GM21381 (cell line): ENCODE data around the gene NFATC4.
"Not testable (repeated sequence)": the region's sequence is repeated elsewhere in the genome, so short reads cannot be mapped to it uniquely, and the experiment has no call there.

Experiments
- ATAC-seq: cut with Tn5 transposase; IDR thresholded peaks from one replicate; pipeline ENCODE4 v1.9.1; 2021; ENCODE audit warnings: mild to moderate bottlenecking, moderate library complexity; ENCODE audit not compliant: unreplicated experiment

Gene NFATC4

DNA sequence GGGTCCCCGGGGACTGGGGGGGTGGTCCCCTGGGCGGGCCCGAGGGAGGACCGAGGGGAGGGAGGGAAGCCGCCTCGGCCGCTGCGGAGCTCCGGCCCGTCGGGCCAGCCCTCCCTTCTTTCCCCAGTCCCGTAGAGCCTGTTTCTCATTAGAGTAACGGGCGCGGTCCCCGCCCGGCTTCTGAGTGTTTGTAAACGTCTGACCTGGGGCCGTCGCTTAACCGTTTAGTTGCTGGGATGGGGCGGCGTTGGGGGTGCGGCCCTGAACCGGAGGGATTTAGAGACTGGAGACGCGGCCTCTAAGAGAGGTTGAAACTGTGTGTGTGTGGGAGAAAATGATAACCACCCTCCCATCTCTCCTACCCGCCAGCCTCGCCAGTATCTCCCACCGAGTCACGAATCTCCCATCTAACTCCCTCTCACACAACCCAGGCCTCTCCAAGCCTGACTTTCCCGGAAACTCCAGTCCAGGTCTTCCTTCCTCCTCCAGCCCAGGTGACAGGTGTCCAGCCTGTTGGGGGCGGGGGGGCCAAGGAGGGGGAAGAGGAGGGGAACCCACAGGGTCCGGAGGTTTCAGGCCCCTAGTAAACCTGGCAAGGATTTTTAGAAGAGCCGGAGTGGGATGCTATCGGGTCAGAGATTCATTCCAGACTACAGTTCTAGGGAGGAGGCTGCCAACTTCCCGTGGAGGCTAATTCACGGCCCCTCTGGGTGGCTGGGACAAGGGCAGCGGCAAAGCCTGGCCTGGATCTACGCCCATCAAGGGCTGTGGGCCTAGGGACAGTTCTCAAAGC, 1.1 kb upstream of the NFATC4 start:
- peak; percentile 60 for ATAC-seq

DNA sequence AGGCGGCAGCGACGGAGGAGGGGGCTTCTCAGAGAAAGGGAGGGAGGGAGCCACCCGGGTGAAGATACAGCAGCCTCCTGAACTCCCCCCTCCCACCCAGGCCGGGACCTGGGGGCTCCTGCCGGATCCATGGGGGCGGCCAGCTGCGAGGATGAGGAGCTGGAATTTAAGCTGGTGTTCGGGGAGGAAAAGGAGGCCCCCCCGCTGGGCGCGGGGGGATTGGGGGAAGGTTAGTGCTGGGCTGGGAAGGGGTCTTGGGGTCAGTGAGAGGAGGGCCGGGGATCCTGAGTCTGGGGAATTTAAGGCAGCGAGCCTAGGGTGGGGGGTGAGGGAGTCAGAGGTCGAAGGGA, 203 bp downstream of the NFATC4 start:
- ATAC-seq = no peak

DNA sequence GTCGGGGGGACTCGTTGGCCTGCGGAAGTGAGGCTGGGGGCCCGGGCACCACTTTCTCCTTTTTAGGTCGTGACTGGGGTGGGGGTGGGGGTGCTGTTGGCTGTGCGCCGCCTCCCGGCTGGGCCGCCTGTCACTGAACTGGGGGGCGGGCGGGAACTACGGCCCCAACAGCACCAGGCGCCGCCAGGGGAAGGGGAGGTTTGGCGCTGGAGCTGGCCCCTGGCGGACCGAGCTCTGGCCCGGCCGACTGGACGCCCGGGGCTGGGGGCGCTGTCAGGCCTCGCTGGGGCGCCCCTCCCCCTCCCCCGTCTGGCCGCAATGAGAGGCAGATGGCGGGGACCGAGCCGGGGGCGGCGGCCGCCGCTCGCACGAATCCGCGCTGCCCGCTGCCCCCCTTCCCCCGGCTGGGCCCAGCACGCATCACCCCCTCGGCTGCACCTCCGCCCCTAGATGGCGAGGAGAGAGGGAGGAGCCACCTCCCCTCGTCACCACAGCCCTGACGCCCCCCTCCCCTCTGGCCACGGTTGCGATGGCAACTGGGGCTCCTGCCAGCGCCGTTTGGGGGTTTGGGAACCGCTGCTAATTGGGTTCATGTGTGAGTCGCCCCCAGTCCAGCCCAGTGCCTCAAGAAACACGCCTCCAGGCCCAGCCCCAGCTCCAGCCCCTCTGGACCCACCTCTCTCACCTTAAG, 723 bp downstream of the NFATC4 start:
- no peak for ATAC-seq

DNA sequence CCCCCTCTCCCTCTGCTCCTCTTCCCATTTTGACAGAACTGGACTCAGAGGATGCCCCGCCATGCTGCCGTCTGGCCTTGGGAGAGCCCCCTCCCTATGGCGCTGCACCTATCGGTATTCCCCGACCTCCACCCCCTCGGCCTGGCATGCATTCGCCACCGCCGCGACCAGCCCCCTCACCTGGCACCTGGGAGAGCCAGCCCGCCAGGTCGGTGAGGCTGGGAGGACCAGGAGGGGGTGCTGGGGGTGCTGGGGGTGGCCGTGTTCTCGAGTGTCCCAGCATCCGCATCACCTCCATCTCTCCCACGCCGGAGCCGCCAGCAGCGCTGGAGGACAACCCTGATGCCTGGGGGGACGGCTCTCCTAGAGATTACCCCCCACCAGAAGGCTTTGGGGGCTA, 1.5 kb downstream of the NFATC4 start:
- ATAC-seq = no peak

DNA sequence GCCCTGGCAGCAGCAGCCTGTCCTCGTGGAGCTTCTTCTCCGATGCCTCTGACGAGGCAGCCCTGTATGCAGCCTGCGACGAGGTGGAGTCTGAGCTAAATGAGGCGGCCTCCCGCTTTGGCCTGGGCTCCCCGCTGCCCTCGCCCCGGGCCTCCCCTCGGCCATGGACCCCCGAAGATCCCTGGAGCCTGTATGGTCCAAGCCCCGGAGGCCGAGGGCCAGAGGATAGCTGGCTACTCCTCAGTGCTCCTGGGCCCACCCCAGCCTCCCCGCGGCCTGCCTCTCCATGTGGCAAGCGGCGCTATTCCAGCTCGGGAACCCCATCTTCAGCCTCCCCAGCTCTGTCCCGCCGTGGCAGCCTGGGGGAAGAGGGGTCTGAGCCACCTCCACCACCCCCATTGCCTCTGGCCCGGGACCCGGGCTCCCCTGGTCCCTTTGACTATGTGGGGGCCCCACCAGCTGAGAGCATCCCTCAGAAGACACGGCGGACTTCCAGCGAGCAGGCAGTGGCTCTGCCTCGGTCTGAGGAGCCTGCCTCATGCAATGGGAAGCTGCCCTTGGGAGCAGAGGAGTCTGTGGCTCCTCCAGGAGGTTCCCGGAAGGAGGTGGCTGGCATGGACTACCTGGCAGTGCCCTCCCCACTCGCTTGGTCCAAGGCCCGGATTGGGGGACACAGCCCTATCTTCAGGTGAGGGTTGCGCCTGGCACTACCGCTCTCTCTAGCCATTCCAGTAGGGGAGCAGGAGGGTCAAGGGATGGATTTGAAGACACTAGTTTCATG, 2.1 kb downstream of the NFATC4 start:
- ATAC-seq = no peak

DNA sequence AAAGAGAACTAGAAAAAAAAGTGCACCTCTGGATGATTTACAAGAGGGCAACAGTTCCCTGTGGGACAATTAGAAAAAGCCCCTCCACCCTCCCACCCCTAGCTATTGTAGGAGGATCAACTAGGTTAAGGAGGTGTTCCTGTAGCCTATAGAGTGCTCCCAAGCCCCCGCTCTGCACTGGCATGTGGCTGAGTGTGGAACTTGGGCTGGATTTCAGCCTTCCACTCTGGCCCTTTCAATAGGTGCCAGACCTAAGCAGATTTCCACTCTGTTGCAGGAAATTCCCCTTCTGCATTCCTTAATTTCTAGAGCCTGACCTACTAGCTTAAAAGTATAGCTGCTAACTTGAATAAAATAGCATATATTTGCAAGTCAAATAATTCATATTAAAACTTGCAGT, 2.8 kb downstream of the NFATC4 start:
- ATAC-seq = no peak

DNA sequence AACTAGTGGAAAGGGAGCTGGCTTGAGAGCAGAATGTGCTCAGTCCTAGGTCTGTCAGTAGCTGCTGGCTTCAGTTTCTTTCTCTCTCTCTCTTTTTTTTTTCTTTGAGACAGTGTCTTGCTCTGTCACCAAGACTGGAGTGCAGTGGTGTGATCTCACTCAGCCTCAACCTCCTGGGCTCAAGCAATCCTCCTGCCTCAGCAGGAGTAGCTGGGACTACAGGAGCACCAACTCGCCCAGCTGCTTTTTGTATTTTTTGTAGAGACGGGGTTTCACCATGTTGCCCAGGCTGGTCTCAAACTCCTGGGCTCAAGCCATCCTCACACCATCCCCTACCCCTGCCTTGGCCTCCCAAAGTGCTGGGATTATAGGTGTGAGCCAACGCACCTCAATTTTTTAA, 3.6 kb downstream of the NFATC4 start:
- ATAC-seq = not testable (repeated sequence)

DNA sequence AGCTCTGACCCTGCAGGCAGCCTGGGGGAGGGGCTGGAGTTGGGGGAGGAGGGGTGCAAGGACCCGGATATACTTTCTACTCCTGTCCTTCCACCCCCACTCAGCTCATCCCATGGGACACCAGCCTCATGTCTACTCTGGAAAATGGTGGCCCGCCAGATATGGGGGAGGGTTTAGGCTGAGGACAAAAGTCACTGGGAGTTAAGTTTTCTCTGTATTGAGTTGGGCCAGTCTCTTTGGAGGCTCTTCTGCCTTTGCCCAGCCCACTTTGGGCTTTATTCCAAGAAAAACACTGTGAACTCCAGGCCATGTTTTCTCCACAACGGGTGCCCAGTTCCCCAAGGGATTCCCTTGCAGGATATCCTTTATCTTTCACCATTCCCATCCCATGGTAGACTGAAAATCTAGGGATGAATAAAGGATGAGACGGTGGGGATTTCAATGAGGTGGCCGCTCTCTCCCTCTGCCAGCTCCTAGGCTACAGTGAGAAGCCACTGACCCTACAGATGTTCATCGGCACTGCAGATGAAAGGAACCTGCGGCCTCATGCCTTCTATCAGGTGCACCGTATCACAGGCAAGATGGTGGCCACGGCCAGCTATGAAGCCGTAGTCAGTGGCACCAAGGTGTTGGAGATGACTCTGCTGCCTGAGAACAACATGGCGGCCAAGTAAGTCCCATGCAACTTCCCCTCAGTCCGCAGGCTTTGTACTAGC, 4.9 kb downstream of the NFATC4 start:
- no peak for ATAC-seq

DNA sequence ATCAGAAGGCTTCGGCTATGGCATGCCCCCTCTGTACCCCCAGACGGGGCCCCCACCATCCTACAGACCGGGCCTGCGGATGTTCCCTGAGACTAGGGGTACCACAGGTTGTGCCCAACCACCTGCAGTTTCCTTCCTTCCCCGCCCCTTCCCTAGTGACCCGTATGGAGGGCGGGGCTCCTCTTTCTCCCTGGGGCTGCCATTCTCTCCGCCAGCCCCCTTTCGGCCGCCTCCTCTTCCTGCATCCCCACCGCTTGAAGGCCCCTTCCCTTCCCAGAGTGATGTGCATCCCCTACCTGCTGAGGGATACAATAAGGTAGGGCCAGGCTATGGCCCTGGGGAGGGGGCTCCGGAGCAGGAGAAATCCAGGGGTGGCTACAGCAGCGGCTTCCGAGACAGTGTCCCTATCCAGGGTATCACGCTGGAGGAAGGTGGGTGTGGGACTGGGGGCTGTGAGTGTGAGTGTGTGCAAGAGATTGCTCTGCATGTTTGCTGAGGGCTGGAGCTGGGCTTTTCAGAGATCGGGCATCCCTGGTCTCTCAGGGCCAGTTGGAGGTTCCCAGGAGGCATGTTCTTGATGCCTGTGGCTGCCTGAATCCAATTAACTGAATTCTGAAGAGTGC, 8.6 kb downstream of the NFATC4 start:
- ATAC-seq = no peak

DNA sequence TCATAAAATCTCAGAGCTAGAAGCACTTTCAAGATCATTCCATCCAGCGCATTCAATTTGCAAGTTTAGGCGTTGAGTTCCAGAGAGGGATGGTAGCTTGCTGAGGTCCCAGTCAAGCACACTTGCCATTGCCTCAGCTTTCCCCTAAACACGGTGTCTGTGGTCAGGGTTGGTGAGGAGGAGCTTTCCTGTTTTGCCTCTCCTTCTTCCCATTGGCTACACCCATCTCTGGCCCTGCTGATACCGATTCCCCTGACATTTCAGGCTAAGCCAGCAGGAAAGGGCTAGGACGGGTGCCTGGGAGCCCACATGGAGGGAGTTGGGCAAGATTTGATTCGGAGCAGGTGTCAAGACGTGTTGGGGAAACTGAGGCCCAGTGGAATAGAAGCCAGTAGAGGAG, 9.1 kb downstream of the NFATC4 start:
- no peak for ATAC-seq

DNA sequence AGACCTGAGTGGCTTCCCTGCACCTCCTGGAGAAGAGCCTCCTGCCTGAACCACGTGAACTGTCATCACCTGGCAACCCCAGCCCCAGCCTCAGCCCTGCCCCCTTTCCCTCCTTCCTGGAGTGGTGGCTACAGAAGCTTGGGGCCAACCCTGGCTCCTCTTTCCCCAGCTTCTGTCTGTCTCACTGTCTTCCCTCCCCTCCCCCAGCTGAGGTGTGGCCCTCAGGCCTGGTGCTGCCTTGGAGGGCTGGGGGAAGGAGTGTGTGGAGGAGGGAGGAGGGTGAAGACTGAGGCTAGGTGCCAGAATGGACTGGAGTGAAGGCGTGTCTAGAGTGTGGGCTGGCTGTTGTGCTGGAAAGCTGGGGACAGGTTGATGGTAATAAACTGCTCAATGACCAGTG, 9.7 kb downstream of the NFATC4 start:
- no peak for ATAC-seq

DNA sequence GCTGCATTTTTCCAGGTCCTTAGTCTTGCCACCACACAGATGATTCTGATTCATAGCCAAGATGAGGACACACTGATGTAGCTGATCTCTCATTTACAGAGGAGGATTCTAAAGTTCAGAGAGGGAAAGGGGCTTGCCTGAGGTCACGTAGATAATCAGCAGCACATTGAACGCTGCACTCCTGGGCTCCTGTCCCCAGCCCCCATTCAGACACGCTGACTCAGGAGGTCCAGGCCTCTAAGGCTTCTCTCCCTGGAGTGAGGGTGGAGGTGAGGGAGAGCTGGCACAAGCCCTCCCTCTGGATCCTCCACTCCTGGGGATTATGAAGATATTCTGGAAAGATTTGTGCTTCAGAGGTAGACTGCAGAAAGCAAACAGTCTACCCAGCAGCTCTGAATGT, 10.3 kb downstream of the NFATC4 start:
- ATAC-seq = no peak

DNA sequence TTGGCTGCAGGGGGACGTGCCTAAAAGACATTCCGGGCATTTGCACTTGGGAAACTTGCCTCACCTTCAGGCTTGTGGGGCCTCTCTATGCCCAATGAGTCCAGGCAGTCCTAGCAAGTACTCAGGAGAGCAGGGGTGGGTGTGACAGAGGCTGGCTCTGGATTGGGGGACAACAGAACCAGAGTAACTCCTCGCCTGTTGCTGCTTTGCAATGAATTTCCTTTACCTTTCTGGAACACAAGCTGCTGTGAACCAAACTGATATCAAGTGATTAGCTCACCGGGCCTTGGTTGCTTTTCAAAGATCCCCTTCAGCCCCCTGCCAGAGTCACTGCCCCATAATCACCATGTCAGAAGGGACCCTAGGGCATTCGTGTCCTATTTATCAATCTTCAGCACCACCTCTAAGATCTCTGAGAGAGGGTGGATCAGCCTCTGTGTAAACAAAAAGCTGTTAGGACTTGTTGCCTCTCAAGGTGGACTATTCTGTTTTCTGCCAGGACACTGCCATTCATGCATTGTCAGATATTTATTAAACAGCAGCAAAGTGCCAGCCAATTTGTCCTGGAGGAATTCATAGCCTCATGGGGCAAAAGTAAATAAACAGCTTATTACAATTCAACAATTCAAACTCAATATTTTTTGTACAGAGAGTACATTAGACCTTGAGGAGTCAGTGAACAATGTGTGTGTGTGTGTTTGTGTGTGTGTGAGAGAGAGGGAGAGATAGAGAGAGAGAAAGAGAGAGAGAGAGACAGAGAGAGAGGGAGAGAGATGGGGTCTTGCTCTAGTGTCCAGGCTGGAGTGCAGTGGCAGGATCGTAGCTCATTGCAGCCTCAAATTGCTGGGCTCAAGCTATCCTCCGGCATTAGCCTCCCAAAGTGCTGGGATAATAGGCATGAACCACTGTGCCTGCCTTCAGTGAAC, 11.3 kb downstream of the NFATC4 start:
- no peak for ATAC-seq

DNA sequence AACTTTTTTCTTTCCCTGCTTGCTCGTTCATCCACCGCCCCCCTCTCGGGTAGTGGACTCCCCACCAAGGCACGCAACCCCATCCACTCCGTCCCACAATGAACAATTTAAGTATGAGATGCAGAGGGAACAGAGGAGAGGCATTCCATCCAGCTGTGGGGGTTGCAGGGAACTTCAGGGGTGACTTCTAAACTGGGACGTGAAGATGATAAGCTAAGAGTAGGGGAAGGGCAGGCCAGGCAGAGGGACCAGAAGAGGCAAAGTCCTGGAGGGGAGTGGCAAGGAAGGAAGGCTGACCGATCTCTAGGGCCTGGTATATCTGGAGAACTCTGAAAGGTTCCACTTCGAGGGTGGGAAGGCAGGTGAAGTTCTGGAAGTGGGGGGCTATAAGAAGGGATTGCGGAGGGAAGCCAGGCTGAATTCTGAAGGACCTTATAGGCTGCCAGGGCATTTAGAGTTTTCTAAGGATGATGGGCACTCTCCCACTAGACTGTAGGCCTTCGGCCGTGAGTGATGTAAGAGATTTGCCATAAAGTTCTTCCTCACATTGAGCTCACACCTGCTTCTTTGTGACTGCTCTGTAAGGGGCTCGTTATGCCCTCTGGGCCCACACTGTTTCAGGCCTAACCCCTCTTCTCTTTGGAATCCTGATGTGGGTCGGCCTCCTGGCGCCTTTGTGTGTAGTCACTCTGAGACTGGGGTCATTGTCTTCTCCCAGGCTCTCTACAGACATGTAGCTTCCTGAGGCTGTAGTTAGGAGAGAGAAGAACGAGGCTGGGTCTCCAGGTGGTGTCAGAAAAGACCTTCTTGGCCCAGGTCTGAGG, 12.1 kb downstream of the NFATC4 start:
- ATAC-seq = no peak

DNA sequence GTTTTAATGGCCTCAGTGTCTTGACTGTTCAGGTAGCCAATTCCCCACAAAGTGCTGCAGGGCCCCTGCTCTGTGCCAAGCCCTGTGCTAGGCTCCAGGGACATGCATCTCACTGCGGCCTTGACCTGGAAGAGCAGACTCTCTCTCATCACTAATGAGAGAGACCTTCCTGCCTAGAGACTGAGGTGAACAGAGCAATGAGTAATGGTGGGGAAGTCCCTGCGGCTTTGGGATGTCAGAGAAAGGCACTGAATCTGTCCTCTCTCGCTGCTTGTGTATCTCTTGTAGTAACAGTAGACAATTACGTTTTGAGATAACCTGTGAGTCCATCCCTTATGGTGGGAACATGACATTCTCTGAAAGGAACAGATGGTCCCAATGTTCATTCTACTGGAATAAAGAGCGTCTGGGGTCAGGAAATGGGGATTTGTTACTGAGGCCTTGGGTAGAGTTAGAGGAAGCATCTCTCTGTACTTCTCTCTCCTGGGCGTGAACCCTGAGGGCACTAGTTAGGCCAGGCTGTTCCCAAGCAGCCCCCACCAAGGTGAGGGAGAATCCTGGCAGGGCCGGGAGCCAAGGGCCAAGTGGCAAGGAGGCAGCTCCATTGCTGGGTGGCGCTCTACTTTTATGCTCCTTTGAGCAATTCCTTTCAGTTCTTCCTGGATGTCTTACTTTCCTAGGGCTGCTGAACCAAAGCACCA, 13.5 kb downstream of the NFATC4 start:
- no peak for ATAC-seq

DNA sequence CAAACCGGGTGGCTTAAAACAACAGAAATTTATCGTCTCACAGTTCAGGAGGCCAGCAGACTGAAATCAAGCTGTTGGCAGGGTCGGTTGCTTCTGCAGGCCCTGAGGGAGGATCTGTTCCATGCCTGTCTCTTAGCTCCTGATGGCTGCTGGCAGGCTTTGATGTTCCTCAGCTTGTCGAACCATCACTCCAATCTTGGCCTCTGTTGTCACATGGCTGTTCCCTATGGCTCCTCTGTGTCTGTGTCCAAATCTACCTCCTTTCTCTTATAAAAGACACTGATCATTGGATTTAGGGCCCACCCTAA, 14.0 kb downstream of the NFATC4 start:
- no peak for ATAC-seq

DNA sequence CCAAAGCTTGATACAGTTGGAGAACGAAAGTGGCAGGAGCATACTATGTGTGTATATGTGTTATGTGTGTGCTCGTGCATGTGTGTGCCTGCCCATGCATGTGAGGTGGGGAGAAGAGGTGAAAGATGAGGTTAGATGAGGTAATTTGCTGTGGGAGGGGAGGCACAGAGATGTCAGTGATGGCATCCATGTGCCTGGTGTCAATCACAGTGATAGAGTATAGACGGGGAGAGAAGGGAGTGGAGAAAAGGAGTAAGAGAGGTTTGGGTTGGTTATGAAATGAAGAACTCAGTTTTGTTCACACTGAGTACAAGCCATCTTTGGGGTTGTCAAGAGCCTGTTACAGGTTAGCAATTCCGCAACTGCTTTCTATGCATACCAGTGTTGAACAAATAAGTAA, 16.2 kb downstream of the NFATC4 start:
- no peak for ATAC-seq

DNA sequence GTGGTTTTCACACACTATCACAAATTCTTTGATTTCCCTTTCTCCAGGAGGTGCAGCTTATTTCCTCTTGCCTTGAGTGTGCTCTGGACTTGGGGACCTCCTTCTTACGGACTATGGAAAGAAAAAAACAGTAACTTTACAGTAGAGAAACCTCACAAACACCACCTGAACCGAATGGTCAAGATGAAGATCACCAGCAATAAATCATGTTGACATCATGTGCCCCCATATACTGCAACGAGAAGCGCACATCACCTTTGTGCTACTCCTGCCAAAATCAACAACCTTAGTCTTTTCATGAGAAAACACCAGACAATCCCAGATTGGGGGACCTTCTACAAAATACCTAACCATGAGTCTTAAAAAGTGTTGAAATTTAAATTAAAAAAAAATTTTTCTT, 17.5 kb downstream of the NFATC4 start:
- ATAC-seq = no peak

DNA sequence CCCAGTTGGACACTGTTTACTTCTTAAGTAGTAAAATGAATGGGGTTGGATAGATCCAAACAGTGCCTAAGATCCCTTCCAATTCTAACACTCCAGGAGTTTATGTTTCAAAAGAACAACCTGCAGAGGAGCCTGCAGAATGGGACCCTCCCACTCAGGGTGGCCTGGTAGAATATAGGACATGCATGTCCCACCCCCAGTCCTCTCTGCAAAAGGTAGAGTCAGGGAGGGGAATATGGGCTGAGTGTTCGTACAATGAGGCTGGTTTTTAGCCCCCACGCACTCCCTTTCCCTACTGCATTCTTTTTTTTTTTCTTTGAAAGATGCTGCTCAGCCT, 19.0 kb downstream of the NFATC4 start:
- no peak for ATAC-seq
